Measurements from ENCODE around the gene SLC39A3. TPM values are rescaled to one million over a fixed set of nuclear protein-coding genes. Genes with fewer than 3 reads are reported as not detected.
A peak's percentile ranks its signal among the peaks of the same experiment; 100 is the strongest.
"Not testable (repeated sequence)": the region's sequence is repeated elsewhere in the genome, so short reads cannot be mapped to it uniquely, and the experiment has no call there.

Gene SLC39A3
- total RNA-seq, 1 experiment from 2014 or later: 26.9 TPM

DNA sequence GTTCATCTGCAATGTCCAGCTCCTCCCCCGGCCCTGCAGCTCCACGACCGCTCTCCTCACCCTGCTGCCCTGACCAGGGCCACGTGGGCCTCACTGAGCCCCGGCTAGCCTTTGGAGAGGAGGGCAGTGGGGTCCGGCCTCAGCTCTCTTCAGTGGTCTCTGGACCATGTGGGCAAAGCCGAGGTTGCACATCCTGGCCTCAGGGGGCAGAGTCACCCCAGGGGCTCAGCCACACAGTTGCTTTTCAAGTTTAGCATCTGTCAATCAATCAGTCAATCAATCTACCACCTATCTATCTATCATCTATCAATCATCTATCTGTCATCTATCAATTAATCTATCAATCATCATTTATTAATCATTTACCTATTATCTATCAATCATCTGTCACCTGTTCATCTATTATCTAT lies 15.7 kb downstream of the SLC39A3 start:
- DNase-seq (ENCODE audit: extremely low read depth, low read depth): no peak

DNA sequence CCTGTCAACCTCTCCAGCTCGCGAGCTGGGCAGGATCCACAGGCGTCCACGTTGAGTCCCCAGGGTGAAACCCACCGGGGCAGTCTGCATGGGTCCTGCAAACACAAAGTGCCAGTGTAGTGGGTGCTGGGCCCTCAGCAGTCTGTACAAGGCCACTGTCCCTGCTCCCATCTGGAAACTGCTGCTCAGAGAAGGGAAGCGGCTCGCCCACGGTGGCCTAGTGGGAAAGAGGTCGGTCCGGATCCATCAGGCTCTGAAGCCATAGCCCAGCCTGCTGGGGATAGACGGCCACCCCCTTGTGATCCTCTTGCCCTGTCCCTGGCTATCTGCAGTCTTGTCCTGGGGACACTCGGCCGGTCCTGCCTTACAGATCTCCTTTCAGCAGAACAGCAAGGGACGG lies 16.1 kb downstream of the SLC39A3 start:
- no peak for DNase-seq (ENCODE audit: extremely low read depth, low read depth)

DNA sequence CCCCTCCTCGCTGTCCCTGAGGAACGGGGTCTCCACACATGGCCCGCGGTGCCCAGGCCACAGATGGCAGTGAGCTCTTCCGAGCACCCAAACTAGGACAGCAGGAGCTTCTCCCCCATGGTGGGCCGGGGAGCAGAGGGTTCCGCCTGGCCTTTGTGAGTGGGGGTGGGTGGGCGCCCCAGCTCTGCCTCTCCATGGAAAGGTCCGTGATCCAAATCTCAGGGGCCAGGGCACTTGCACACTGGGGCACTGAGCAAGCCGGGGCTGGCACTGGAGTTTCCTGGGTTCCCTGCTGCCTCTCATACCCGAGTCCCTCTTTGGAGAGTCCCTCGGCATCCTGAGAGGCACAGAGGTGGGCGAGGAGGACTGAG lies 16.5 kb downstream of the SLC39A3 start:
- DNase-seq (ENCODE audit: extremely low read depth, low read depth): no peak

DNA sequence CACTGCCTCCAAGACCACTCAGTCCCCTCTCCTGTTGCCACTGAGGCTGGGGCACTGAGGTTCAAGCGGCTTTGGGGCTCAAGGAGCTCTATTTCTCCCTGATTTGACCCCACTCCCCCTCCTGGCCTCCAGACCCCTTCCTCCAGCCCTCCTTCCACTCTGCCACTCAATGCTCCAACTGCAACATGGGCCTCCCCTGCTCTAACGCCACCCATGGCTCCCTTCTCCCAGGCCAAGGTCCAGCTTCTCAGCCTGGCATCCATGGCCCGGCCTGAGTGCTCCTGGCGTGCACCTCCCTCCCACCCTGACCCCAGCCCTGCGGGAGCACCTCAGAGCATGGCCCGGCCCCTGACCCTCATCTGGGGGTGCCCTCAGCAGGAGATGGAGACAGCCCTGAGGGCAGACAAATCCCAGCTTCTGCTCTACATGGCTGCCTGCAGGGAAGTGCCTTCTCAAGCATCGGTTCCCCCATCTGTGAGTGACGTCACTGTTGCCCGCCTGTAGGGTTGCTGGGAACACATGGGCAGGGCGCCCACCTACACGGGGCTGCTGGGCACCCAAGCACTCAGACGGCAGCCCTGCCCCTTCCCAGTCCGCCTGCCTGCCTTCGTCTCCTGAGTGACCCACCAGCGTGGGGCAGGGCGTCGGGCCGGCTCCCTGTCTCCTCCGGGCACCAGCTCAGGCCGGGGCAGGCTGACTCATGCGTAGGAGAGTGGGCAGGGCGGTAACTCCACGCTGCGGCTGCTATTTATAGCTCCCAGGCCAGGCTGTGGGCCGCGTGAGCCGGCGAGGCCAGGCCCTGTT lies 17.1 kb downstream of the SLC39A3 start:
- DNase-seq (ENCODE audit: extremely low read depth, low read depth): peak; percentile 24

DNA sequence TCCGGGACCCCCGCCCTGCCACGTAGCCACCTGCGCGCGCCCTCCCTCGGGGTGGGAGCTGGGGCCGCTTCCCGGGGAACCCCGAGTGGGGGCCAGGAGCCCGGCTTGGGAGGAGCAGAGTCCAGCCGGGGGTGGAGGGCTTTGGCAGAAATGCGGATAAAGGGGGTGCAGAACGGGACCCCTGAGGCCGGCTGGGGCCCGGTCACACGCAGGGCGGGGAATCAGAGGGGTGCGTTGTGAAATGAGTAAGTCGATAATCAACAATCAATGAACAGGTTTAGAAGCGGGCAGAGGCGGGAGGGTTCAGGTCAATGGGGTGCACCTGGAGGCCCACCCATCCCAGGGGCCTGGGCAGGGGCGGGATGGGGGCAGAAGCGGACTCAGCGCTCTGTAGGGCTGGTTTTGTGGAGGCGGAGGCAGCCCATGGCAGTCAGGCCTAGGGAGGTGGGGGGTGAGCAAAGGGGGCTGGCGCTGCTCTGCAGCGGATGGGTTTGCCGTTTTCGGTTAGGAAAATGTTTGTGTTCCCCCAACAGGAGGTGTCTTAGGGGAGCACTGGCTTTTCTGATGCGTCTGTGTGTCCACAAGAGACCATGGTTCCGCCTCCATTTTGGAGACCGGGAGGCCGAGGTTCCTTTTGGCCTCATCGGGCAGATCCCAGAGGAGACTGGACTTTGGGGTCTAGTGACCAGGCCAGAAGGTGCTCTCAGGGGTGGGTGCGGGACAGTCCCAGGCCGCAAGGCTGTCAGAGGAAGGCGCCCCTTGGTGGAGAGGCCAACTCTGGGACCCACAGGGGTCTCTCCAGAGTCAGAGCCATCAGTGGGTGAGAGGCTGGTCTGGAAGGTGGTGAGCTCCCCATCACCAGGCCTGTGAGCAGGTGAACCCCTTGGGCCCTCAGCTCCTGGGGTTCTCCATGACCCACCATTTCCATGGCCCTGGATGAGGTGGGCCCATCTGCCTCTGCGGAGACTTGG lies 18.0 kb downstream of the SLC39A3 start:
- DNase-seq (ENCODE audit: extremely low read depth, low read depth): no peak

DNA sequence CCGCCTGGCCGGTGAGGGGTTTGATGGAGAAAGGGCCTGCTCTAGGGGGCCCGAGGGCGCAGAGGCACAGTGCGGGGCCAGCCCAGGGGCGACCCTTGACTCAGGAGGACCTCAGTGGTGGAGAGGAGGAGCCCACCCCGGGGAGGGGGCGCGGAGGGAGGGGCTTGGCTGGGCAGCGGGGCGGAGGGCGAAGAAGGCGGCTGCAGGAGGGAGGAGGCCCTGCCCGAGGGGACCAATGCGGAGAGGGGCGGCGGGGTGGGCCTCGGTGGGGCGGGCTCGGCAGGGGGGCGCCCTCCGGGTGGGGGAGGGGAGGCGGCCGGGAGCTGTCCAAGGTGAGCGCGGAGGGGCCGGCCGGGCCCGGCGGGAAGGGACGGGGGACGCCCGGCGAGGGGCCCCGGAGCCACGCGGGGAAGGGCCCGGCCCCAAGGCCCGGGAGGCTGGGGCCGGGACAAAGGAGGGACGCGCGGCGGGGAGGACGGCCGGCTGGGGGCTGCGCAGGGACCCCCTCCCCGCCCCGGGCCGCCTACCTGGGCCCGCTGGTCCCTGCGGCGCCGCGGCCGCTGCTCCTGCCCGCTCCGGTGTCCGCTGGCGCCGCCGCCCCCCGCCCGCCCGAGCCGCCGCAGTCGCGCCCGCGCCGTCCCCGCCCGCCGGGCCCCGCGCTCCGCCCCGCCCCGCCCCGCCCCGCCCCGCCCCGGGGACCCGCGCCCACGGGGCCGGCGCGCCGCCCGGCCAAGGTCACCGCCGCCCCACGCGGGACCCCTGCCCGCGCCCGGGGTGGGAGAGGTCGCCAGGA lies 18.8 kb downstream of the SLC39A3 start, which contains the start of gene DIRAS1:
TSS of gene DIRAS1 (minus strand) at position 596 of the 793 bp plus-strand sequence. CDS start 3,566 bp downstream, outside the sequence.
- no peak for DNase-seq (ENCODE audit: extremely low read depth, low read depth)

DNA sequence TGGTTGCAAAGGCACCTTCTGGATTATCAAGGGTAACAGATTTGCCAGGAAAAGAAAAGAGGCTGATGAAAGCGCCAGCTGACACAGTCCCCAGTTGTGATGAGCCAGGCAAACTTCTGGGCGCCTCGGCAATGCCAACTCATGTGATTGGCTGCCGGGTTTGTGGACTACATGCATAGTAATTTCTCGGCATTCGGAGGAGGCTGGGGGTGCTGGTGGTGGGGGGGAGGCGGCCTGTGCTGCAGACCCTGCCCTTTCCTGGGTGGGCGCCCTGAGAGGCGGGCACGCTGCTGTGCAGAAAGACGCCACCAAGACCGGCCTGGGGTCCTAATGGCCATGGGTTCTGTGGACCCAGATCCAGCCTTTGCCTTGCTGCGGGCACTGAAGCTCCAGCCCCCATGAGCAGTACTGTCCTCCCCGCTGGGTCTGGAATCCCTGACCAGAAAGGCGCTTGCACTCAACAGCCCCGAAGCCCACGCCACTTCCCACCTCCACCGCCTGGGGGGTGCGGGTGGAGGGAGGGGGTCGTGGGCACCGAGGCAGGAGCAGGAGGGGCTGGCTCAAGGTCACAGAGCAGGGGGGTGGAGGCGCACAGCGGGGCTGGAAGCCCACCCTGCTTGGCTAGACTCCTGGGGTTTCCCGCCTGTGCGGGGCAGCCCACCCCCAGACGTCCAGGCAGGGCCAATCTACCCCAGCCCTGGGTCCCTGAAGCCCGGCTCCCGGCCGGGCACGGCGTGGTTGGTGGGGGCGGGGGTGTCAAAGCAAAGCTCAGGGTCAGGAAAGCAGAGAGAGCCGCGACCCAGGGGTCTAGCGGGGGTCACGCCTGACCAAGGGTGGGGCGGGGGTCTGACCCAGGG lies 19.7 kb downstream of the SLC39A3 start:
- DNase-seq (ENCODE audit: extremely low read depth, low read depth): no peak

DNA sequence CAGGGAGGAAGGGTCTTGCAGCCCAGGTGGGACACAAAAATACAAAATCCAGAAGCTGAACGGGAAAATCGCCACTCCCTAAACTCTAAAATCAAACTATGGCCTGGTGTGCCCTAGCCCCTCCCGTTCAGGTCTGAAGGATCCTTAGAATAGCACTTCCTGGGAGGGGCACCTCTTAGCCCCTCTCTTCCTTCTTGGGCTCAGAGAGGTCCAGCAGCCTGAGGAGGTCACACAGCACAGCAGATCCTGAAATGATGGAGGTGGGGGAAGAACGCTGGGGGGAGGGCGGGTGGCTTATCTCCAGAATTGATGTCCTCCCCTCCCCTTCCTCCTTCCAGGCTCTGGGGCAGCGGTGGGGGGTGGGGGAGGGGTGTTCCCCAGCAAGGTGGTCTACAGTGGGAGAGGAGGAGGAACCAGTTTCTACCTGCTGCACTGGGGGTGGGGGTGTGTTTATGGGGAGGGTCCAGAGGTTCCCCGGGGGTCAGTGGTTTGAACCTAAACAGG lies 20.5 kb downstream of the SLC39A3 start:
- no peak for DNase-seq (ENCODE audit: extremely low read depth, low read depth)

DNA sequence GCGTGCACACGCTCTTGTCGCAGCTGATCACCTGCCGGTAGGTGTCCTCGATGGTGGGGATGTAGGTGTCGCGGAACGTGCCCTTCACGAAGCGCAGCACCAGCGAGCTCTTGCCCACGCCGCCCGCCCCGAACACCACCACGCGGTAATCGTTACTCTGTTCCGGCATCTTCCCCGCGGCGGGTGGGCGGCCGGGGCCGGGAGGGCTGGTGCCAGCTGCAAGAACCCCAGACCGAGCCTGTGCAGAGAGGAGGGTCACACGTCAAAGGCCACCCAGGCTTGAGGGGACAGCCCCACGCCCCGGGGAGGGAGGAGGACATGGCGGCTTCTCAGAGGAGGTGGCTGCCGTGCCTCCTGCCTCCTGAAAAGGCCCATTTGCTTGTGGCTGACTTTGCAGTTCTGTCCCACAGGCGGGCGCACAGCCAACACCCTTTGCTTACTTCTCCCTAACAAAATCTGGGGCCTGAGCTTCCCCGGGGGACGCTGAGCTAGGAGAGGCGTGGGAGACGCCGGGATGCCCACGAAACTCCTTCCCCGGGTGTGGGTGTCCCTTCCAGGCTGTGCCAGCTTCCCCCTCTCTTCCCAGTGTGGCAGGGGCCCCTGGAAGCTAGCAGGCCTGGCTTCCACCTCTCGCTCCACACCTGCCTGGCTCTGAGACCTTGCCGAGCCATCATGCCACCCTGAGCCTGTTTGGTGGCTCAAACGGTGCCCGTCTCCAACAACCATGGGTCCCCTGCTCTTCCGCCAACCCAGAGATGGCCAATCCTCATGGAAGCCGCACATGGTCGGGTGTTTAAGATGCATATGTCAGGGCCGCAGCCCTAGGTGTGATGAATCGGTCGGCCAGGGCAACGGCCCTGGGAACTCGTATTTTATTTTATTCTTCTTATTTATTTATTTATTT lies 21.9 kb downstream of the SLC39A3 start:
- no peak for DNase-seq (ENCODE audit: extremely low read depth, low read depth)

DNA sequence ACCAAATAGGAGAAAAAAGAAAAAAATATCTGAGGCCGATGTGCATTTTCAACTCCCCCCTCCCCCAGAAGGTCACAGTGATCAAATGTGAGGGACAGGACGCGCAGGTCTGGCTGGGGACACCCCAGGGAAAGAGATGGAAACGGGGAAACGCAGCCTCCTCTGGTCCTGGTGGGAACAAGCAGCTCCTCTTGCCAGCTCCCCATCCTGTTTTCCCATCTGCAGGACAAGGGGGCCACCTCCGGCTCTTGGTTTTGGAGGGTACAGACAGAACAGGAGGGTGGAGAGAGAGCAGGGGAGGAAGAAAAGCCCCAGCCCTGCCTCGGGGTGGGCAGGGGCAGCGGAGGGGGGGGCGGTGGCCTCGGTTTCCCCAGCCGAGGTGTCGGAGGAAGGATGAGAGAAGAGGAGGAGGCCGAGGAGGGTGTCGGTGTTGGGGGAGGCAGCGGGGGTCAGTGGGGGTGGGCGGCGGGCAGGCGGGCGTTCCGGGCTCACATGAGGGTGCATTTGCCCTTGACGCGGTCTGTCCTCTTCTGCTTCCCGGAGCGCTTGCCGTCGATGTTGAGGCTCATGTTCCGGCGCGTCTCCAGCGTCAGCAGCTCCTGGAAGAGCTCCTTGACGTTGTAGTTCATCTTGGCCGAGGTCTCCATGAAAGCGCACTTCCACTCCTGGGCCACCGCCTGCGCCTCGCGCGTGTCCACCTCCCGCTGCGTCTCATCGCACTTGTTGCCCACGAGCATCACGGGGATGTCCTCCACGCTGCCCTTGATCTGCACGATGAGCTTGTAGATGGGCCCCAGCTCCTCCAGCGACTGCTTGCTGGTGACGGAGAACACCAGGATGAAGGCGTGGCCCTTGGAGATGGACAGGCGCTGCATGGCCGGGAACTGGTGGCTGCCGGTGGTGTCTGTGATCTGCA lies 22.8 kb downstream of the SLC39A3 start:
- no peak for DNase-seq (ENCODE audit: extremely low read depth, low read depth)

DNA sequence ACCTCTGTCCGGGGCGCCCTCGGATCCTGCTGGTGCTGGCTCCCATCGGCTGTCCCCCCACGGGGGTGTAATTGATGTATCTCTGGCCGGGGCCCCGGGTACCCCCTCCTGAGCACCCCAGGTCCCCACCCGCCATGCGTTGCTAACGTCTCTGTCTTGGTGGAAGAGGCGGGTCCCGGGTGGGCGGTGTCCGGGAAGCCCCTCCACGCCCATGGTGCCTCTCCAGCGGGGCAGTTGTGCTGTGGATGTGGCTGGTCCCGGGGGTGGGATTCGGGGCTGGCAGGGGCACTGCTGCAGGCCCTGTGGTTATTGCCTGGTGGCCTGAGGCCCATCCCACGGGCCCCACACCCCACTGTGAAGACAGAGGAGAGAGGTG lies 23.6 kb downstream of the SLC39A3 start:
- no peak for DNase-seq (ENCODE audit: extremely low read depth, low read depth)

DNA sequence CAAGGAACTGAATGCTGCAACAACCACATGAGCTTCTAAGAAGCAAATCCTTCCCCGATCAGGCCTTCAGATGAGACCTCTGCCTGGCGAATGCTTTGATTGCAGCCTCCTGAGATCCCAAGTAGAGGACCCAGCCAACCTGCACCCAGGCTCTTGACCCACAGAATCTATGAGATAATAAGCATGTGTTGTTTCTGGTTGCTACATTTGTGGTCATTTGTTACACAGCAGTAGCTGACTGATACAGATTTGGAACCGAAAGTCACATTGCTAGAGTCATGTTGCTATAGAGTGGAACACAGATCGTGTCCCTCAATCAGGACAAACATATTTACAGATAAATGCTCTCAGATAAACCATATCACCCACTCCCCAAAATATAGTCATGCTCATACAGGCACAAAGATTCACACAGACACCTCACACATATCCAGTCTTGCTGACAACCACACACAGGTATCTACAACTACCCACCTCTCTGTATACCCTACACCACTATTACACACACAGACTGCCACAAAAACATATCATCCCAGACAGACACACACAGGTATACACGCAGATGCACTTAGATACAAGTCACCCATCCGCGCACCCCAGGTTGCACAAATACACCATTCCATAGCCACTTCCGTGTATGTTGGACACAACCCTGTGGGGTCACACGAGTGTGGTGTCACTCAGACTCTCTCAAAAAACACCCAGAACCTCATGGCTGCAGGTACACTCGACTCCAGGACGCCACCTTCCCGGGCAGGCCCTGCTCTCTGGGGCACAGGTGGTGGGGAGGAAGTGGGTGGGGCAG lies 24.1 kb downstream of the SLC39A3 start:
- no peak for DNase-seq (ENCODE audit: extremely low read depth, low read depth)

DNA sequence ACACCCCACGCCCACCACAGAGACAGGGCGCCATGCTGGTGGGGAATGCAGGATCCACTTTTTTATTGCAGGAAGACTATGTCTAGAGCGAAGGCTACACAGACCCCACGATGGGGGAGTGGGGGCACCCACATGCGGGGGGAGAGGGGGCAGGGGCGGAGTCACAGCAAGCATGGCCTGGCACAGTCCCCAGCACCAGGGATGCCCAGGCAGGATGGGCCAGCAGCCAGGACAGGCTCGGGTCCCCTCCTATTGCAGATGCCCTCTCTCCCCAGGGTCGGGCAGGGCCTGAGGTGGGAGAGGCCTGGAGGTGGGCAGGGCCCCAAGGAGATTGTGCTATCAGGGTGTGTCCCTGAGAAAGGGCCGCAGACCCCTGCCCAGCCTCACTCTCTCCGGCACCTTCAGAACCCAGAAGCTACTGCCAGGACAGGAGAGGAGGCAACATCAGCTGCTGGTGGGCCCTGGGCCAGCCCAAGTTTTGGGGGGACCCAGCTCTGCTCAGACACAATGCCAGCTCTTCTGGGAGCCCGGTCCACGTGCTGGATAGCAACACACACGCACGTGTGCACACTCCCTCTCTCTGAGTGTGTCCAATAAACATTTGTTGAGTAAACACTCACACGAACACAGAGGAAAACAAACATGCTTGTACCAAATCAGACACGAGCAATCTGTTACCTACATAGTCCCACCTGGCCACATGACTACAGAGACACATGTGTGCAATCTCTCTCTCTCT lies 25.1 kb downstream of the SLC39A3 start:
- DNase-seq (ENCODE audit: extremely low read depth, low read depth): no peak

DNA sequence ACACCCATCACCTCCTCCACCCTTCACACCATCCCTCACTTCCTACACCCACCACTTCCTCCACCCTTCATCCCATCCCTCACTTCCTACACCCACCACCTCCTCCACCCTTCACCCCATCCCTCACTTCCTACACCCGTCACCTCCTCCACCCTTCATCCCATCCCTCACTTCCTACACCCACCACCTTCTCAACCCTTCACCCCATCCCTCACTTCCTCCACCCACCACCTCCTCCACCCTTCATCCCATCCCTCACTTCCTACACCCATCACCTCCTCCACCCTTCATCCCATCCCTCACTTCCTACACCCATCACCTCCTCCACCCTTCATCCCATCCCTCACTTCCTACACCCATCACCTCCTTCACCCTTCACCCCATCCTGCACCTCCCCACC lies 25.7 kb downstream of the SLC39A3 start:
- DNase-seq (ENCODE audit: extremely low read depth, low read depth): not testable (repeated sequence)

DNA sequence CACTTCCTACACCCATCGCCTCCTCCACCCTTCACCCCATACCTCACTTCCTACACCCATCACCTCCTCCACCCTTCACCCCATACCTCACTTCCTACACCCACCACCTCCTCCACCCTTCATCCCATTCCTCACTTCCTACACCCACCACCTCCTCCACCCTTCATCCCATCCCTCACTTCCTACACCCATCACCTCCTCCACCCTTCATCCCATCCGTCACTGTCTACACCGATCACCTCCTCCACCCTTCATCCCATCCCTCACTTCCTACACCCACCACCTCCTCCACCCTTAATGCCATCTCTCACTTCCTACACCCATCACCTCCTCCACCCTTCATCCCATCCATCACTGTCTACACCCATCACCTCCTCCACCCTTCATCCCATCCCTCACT lies 26.6 kb downstream of the SLC39A3 start:
- DNase-seq (ENCODE audit: extremely low read depth, low read depth): not testable (repeated sequence)

DNA sequence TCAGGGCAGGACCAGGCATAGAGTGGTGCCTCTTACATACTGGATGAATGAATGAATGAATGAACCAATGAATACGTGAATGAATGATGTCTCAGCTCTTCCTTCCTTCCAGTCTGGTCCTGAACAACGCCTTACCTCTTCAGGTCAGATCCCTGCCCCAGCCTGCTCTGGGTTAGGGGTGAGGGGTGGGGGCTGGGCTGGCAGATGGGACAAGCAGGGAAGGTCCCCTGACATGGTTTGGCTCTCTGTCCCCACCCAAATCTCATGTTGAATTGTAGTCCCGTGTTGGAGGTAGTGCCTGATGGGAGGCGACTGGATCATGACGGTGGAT lies 28.0 kb downstream of the SLC39A3 start:
- no peak for DNase-seq (ENCODE audit: extremely low read depth, low read depth)

Data from NCI-H460 (cell line).